Memory B cell (primary cell): ENCODE measurements around the gene TSTD1.

Source experiments
- ATAC-seq: fragments of 150-1000 bp; cut with Tn5 transposase; 2 replicates; pipeline ENCODE4 v1.10.0; 2021; ENCODE audit warnings: low read depth, mild to moderate bottlenecking, moderate library complexity
- DNase-seq, 2 donors: peaks; one replicate each; pipeline ENCODE4 v3.0.0; 2022; ENCODE audit warnings: low spot score in 2 of 2
- H3K27ac Mint-ChIP-seq: one replicate; pipeline ENCODE4 v1.8.0; 2022; ENCODE audit warnings: mild to moderate bottlenecking, moderate library complexity, mixed read lengths
- H3K27me3 Mint-ChIP-seq: one replicate; pipeline ENCODE4 v1.8.0; 2022; ENCODE audit warnings: mixed read lengths
- H3K36me3 Mint-ChIP-seq: one replicate; pipeline ENCODE4 v1.8.0; 2022; ENCODE audit warnings: mild to moderate bottlenecking, mixed read lengths
- H3K4me1 Mint-ChIP-seq: one replicate; pipeline ENCODE4 v1.8.0; 2022; ENCODE audit warnings: mixed read lengths
- H3K4me3 Mint-ChIP-seq: one replicate; pipeline ENCODE4 v1.8.0; 2022; ENCODE audit warnings: mild to moderate bottlenecking, moderate library complexity, mixed read lengths
- H3K9me3 Mint-ChIP-seq: one replicate; pipeline ENCODE4 v1.8.0; 2022; ENCODE audit warnings: mixed read lengths

The TSTD1 gene

DNA sequence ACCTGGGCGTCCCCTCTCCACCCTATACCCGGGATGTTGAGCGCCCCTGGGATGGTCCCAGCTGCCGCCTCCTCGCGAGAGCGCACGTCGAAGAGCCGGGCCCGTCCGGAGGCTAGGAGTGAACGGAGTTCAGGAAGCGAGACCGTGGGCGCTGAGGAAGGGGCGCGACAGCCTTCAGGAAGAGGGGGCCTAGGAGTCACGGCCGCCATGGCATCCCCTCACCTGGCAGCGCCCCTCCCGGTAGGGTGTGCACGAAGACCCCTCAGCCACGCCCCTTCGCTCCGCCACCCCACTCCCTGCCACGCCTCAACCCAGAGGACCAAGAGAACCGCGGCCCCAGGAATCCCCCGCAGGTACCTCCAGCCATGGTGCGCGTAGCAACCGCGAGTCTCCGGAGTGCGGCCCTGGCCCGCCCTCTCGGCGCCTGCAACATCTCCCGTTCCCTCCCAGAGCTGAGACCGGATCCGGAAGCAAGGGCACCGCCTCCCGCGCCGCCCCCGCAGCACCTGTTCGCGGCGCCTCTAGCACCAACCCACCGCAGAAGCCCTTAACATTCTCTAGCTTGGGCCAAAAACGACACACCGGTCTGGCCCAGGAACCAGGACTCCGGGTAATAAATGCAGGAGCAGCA lies at the start of gene TSTD1:
TSS of gene TSTD1 (minus strand) at position 442 of the 631 bp plus-strand sequence. CDS start at position 367, 75 bp downstream.
- no peaks in the 10 kb centered on the region for H3K9me3 Mint-ChIP-seq
- peak; percentile 92 for ATAC-seq
- H3K36me3 Mint-ChIP-seq = peaks cover 27% of the 10 kb centered on the region
- H3K27me3 Mint-ChIP-seq = no peaks in the 10 kb centered on the region
- peak within 1 kb of the TSS; percentile 84 for H3K4me3 Mint-ChIP-seq
- peaks cover 24% of the 10 kb centered on the region for H3K4me1 Mint-ChIP-seq
- peak within 1 kb of the TSS; percentile 82 for H3K27ac Mint-ChIP-seq
- peak; percentile 77 to 85 for DNase-seq

GRCh38 chr1:161086457-161086856 lies 47.7 kb upstream of the TSTD1 start:
- H3K4me3 Mint-ChIP-seq = no peak overlapping the region
- H3K36me3 Mint-ChIP-seq = no peaks in the 10 kb centered on the region
- H3K27me3 Mint-ChIP-seq = no peaks in the 10 kb centered on the region
- DNase-seq (no peak), ATAC-seq (no peak)
- H3K9me3 Mint-ChIP-seq = no peaks in the 10 kb centered on the region
- no peak overlapping the region for H3K27ac Mint-ChIP-seq
- no peaks in the 10 kb centered on the region for H3K4me1 Mint-ChIP-seq

GRCh38 chr1:161085165-161085564 lies 46.4 kb upstream of the TSTD1 start:
- no peak for DNase-seq
- no peaks in the 10 kb centered on the region for H3K36me3 Mint-ChIP-seq
- H3K4me3 Mint-ChIP-seq = no peak overlapping the region
- peaks cover 3% of the 10 kb centered on the region for H3K27me3 Mint-ChIP-seq
- H3K9me3 Mint-ChIP-seq = no peaks in the 10 kb centered on the region
- H3K4me1 Mint-ChIP-seq = no peaks in the 10 kb centered on the region
- no peak for ATAC-seq
- H3K27ac Mint-ChIP-seq = no peak overlapping the region

DNA sequence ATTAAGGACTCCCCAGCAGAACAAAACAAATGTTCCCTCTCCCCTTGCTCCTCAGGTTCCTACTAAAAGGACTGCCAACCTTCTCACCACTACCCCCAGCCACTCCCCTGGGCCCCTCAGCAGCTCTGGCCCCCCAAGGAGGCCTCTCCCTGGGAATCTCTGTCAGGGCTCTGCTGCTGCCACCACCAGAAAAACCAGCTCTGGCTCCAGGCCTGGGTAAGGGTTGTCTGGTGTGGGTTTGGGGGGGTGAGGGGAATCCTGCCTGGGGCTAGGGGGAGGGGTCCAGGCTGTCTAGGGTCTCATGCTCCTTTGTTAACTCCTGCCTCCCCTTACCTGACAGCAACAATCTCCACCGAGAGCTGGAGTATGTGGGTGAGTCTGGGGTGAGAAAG lies 45.8 kb upstream of the TSTD1 start:
- no peaks in the 10 kb centered on the region for H3K36me3 Mint-ChIP-seq
- H3K27ac Mint-ChIP-seq = no peak overlapping the region
- H3K4me1 Mint-ChIP-seq = no peaks in the 10 kb centered on the region
- no peak overlapping the region for H3K4me3 Mint-ChIP-seq
- H3K27me3 Mint-ChIP-seq = peaks cover 3% of the 10 kb centered on the region
- no peak for ATAC-seq
- DNase-seq = no peak
- no peaks in the 10 kb centered on the region for H3K9me3 Mint-ChIP-seq

- Mint-ChIP-seq H3K4me3 (no peak overlapping the region), H3K4me1 (no peaks in the 10 kb centered on the region), H3K9me3 (no peaks in the 10 kb centered on the region), H3K36me3 (no peaks in the 10 kb centered on the region), H3K27me3 (peaks cover 3% of the 10 kb centered on the region), H3K27ac (no peak overlapping the region)
- ATAC-seq = no peak
- DNase-seq = no peak
These were observed 45.2 kb upstream of the TSTD1 start for GRCh38 chr1:161083748-161084596.

DNA sequence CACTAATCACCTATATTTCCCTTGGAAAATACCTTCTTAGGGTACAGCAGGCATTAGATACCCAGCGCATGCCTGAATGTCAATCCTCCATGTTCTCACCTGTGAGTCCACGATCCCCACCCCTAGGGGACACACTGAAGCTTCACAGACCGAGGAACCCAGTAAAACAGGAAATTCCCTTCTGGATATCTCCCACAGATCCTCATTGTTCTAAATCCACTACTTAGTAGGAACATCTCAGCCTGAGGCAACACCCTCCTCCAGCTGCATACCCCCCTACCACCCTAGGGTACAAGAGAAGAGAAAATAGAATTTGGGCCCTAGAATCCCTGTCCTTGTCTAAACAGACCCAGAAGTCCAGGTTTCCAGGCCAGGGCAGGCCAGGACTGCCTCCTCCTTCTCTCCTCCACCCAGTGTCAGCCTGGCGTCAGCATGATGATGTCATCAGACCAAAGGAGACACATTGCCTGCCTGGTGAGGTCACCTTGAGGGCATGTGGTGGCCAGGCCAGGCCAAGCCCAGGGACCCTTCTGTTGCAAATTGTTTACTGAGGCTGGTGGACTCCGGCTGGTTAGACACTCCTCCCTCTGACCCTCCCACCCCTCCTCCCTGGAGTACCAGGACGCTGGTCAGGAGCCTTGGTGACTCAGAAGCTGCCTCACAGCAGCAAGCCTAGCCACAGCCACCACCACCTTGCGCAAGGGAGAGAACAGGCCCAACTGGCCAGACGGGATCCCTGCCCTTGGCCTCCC lies 44.4 kb upstream of the TSTD1 start:
- ATAC-seq (no peak), DNase-seq (no peak)
- Mint-ChIP-seq H3K4me3 (no peak overlapping the region), H3K27me3 (peaks cover 3% of the 10 kb centered on the region), H3K27ac (no peak overlapping the region), H3K36me3 (no peaks in the 10 kb centered on the region), H3K4me1 (no peaks in the 10 kb centered on the region), H3K9me3 (no peaks in the 10 kb centered on the region)

GRCh38 chr1:161082483-161082882 lies 43.7 kb upstream of the TSTD1 start:
- H3K27ac Mint-ChIP-seq = no peak overlapping the region
- peaks cover 3% of the 10 kb centered on the region for H3K27me3 Mint-ChIP-seq
- no peak overlapping the region for H3K4me3 Mint-ChIP-seq
- no peaks in the 10 kb centered on the region for H3K9me3 Mint-ChIP-seq
- no peaks in the 10 kb centered on the region for H3K36me3 Mint-ChIP-seq
- DNase-seq = no peak
- no peaks in the 10 kb centered on the region for H3K4me1 Mint-ChIP-seq
- ATAC-seq = no peak

GRCh38 chr1:161081519-161081918 lies 42.8 kb upstream of the TSTD1 start:
- H3K4me3 Mint-ChIP-seq = no peak overlapping the region
- no peaks in the 10 kb centered on the region for H3K36me3 Mint-ChIP-seq
- H3K9me3 Mint-ChIP-seq = no peaks in the 10 kb centered on the region
- no peak for DNase-seq
- no peak for ATAC-seq
- peaks cover 3% of the 10 kb centered on the region for H3K27me3 Mint-ChIP-seq
- peak overlapping the region; percentile 29 for H3K27ac Mint-ChIP-seq
- H3K4me1 Mint-ChIP-seq = no peaks in the 10 kb centered on the region

- peaks cover 3% of the 10 kb centered on the region for H3K27me3 Mint-ChIP-seq
- H3K4me1 Mint-ChIP-seq = no peaks in the 10 kb centered on the region
- H3K36me3 Mint-ChIP-seq = no peaks in the 10 kb centered on the region
- ATAC-seq (no peak), DNase-seq (no peak)
- H3K27ac Mint-ChIP-seq = no peak overlapping the region
- no peaks in the 10 kb centered on the region for H3K9me3 Mint-ChIP-seq
- no peak overlapping the region for H3K4me3 Mint-ChIP-seq
These were observed 42.0 kb upstream of the TSTD1 start for GRCh38 chr1:161080441-161081405.

- no peak for ATAC-seq
- DNase-seq = no peak
- H3K4me1 Mint-ChIP-seq = no peaks in the 10 kb centered on the region
- H3K27ac Mint-ChIP-seq = no peak overlapping the region
- H3K9me3 Mint-ChIP-seq = no peaks in the 10 kb centered on the region
- H3K4me3 Mint-ChIP-seq = no peak overlapping the region
- H3K36me3 Mint-ChIP-seq = no peaks in the 10 kb centered on the region
- H3K27me3 Mint-ChIP-seq = peaks cover 3% of the 10 kb centered on the region
These were observed 40.8 kb upstream of the TSTD1 start for GRCh38 chr1:161079436-161080110.

GRCh38 chr1:161077426-161077825 lies 38.7 kb upstream of the TSTD1 start:
- Mint-ChIP-seq H3K9me3 (no peaks in the 10 kb centered on the region), H3K4me3 (no peak overlapping the region), H3K36me3 (no peaks in the 10 kb centered on the region), H3K27me3 (peaks cover 3% of the 10 kb centered on the region), H3K4me1 (no peaks in the 10 kb centered on the region), H3K27ac (no peak overlapping the region)
- ATAC-seq (no peak), DNase-seq (no peak)

- Mint-ChIP-seq H3K36me3 (no peaks in the 10 kb centered on the region), H3K27ac (no peak overlapping the region), H3K4me3 (no peak overlapping the region), H3K9me3 (no peaks in the 10 kb centered on the region), H3K27me3 (peaks cover 3% of the 10 kb centered on the region), H3K4me1 (peaks cover 6% of the 10 kb centered on the region)
- DNase-seq (no peak), ATAC-seq (no peak)
These were observed 37.6 kb upstream of the TSTD1 start for GRCh38 chr1:161076410-161076809.
